Neural progenitor cell (in vitro differentiated cells): ENCODE data around the gene EDEM2.

Experiments
- EZH2 ChIP-seq: fragments of 200-600 bp; sonication (generic); IDR thresholded peaks from 2 replicates; pipeline ENCODE4 v1.6.1; 2017; ENCODE audit warnings: antibody characterized with exemption, mild to moderate bottlenecking, moderate library complexity
- EZH2phosphoT487 ChIP-seq: fragments of 200-600 bp; sonication (generic); IDR thresholded peaks from 2 replicates; pipeline ENCODE4 v1.6.1; 2017; ENCODE audit warnings: antibody characterized with exemption
- TF ChIP-seq, protein P1 (sequence below): fragments of 200-600 bp; sonication (generic); IDR thresholded peaks from 2 replicates; pipeline ENCODE4 v1.5.1; 2017; ENCODE audit warnings: antibody characterized with exemption, mild to moderate bottlenecking

GRCh38 chr20:35079472-35080347, 67.4 kb downstream of the EDEM2 start:
- TF ChIP-seq, protein P1, sequence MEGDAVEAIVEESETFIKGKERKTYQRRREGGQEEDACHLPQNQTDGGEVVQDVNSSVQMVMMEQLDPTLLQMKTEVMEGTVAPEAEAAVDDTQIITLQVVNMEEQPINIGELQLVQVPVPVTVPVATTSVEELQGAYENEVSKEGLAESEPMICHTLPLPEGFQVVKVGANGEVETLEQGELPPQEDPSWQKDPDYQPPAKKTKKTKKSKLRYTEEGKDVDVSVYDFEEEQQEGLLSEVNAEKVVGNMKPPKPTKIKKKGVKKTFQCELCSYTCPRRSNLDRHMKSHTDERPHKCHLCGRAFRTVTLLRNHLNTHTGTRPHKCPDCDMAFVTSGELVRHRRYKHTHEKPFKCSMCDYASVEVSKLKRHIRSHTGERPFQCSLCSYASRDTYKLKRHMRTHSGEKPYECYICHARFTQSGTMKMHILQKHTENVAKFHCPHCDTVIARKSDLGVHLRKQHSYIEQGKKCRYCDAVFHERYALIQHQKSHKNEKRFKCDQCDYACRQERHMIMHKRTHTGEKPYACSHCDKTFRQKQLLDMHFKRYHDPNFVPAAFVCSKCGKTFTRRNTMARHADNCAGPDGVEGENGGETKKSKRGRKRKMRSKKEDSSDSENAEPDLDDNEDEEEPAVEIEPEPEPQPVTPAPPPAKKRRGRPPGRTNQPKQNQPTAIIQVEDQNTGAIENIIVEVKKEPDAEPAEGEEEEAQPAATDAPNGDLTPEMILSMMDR: no peak
- TF ChIP-seq EZH2phosphoT487 (no peak), EZH2 (no peak)
